Epidermal melanocyte (primary cell): ENCODE results near the gene KMT5C.
A peak's percentile ranks its signal among the peaks of the same experiment; 100 is the strongest.

Source experiments
- DNase-seq: peaks from one replicate; pipeline ENCODE4 v3.0.0; 2011; ENCODE audit warnings: low spot score; ENCODE audit not compliant: insufficient read length

The KMT5C gene

GRCh38 chr19:55384920-55385723, 45.4 kb downstream of the KMT5C start:
- DNase-seq, result peak; percentile 100

DNA sequence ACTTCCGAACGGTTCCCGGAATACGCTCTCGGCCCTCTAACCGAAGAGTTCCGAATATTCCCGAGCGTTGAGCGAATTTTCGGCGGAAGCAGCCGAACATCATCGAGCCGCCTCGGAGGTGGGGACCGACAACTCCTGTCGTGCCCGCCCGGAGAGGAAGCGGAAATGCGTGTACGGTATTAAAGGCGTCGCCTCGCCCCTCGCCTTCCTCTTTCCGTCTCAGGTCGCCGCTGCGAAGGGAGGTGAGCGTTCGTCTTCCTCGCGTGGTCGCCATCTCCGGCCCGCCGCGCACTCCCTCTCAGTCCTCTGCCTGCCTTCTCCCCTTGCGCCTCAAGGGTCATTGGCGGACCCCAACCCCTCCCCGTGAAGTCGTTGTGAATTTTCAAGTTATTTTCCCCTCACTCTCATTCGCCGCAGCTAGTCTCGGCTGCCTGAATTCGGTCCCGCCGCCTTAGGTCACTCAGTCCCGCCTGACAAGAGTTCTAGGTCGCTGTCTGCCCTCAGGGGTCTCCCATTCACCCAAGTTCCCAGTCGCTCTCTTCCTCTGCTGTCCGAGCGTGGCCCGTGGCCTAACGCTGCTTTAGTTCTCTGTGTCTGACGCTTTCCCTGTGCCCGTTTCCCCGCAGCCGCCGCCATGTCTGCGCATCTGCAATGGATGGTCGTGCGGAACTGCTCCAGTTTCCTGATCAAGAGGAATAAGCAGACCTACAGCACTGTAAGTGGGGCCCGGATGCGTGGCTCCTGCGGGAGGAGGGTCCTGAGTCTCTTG, 46.2 kb downstream of the KMT5C start, which contains the start of gene RPL28:
TSS of gene RPL28 (plus strand) at position 209 of the 769 bp plus-strand sequence. CDS start at position 635, 426 bp downstream.
- peak; percentile 96 for DNase-seq

- no peak for DNase-seq
Measured at GRCh38 chr19:55386493-55386971, 46.9 kb downstream of the KMT5C start.

- DNase-seq, result no peak
Measured at GRCh38 chr19:55387736-55388497, 48.2 kb downstream of the KMT5C start.

GRCh38 chr19:55389386-55390317, 50.0 kb downstream of the KMT5C start:
- no peak for DNase-seq

DNA sequence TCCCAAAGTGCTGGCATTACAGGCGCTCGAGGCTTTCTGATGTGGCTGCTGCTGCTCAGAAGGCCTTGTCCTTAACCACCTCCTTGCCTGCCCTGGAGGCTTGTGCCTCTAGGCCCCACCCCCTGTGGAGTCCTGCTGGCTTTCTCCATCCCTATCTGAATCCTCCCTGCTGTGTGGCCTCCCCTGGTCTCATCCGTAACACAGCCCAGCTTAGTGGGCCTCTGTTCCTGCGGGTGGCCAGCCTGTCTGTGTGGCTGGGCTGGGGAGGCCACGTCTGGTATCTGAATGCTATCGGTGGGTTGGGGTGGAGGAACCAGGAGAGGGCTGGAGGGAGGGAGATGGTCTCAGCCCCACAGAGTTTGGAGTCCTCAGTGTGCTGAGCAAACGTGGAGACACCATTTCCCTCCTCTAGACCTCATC, 50.8 kb downstream of the KMT5C start:
- no peak for DNase-seq

GRCh38 chr19:55391191-55391670, 51.6 kb downstream of the KMT5C start:
- DNase-seq, result no peak

DNA sequence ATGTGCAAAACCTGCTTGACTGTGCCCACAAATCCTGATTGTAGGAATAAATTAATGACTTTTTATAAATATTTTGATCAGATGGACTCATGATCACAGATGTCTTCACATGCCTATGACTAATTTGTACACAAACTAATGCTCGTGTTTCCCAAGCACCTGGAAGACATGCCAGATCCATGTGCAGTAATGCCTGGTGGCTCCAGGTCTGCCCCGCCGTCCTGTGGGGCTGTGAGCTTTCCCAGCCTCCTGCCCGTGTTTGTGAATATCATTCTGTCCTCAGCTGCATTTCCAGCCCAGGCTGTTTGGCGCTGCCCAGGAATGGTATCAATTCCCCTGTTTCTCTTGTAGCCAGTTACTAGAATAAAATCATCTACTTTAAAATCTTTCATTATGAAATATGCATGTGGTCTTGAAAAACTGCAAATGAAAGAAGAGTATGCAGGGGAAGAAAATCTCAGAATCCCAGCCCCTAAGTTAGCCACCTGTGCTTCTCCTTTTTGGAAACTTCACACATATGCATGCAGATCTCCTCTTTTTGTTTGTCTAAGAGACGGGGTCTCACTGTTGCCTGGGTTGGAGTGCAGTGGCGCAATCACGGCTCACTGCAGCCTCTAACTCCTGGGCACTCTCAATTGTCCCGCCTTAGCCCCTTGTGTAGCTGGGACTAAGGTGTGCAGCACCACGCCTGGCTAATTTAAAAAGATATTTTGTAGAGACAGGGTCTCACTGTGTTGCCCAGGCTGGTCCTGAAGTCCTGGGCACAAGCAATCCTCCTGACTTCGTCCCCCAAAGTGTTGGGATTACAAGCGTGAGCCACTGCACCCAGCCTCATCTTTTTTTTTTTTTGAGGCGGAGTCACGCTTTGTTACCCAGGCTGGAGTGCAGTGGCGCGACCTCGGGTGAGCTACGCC, 52.3 kb downstream of the KMT5C start:
- peak; percentile 13 for DNase-seq

- no peak for DNase-seq
Measured at GRCh38 chr19:55392820-55393761, 53.4 kb downstream of the KMT5C start.
